Renal cortical epithelial cell (primary cell): ENCODE data around the gene GPLD1. TPM values are rescaled to one million over a fixed set of nuclear protein-coding genes. Genes with fewer than 3 reads are reported as not detected.

Experiments used
- DNase-seq: peaks from one replicate; pipeline ENCODE4 v3.0.0-alpha.2; 2011; ENCODE audit warnings: low read depth
- total RNA-seq: library from RNA; depleted of rRNA; stranded (reverse); fragments of >200 nt; gene quantifications from 2 replicates; pipeline ENCODE4 v1.2.3, GENCODE V29; 2014

Gene GPLD1
- total RNA-seq, 1 donor from 2014 or later = 0.45 TPM

GRCh38 chr6:24458134-24458533 lies 31.2 kb downstream of the GPLD1 start:
- peak; percentile 18 for DNase-seq

- DNase-seq = no peak
Observed at GRCh38 chr6:24455061-24455460, 34.3 kb downstream of the GPLD1 start.

GRCh38 chr6:24454452-24454851 lies 34.9 kb downstream of the GPLD1 start:
- DNase-seq = no peak

- DNase-seq = no peak
Observed at GRCh38 chr6:24453921-24454320, 35.5 kb downstream of the GPLD1 start.

- DNase-seq = no peak
Observed at GRCh38 chr6:24451581-24452388, 37.6 kb downstream of the GPLD1 start.

GRCh38 chr6:24448828-24449525 lies 40.4 kb downstream of the GPLD1 start:
- no peak for DNase-seq

- no peak for DNase-seq
Observed at GRCh38 chr6:24448396-24448795, 41.0 kb downstream of the GPLD1 start.

- no peak for DNase-seq
Observed at GRCh38 chr6:24446670-24447069, 42.7 kb downstream of the GPLD1 start.

GRCh38 chr6:24445704-24446103 lies 43.7 kb downstream of the GPLD1 start:
- no peak for DNase-seq

- DNase-seq = no peak
Observed at GRCh38 chr6:24444588-24444987, 44.8 kb downstream of the GPLD1 start.

GRCh38 chr6:24441599-24441904 lies 47.8 kb downstream of the GPLD1 start:
- no peak for DNase-seq

- DNase-seq = no peak
Observed at GRCh38 chr6:24440897-24441598, 48.3 kb downstream of the GPLD1 start.

GRCh38 chr6:24439858-24440539 lies 49.4 kb downstream of the GPLD1 start:
- no peak for DNase-seq

- no peak for DNase-seq
Observed at GRCh38 chr6:24436979-24437378, 52.4 kb downstream of the GPLD1 start.

- DNase-seq = no peak
Observed at GRCh38 chr6:24432611-24433010, 56.8 kb downstream of the GPLD1 start.

- peak; percentile 48 for DNase-seq
Observed at GRCh38 chr6:24431045-24431451, 58.3 kb downstream of the GPLD1 start.

GRCh38 chr6:24430086-24430485 lies 59.3 kb downstream of the GPLD1 start:
- no peak for DNase-seq

GRCh38 chr6:24429146-24429545 lies 60.2 kb downstream of the GPLD1 start:
- no peak for DNase-seq

GRCh38 chr6:24428615-24429014 lies 60.8 kb downstream of the GPLD1 start:
- DNase-seq = no peak

- DNase-seq = no peak
Observed at GRCh38 chr6:24426729-24427446, 62.5 kb downstream of the GPLD1 start.

- no peak for DNase-seq
Observed at GRCh38 chr6:24425091-24425490, 64.3 kb downstream of the GPLD1 start.

- DNase-seq = no peak
Observed at GRCh38 chr6:24419526-24419925, 69.9 kb downstream of the GPLD1 start.
